ENCODE results near the gene ECT2L. TPM values are rescaled to one million over a fixed set of nuclear protein-coding genes. Genes with fewer than 3 reads are reported as not detected.

Gene ECT2L
- total and polyA plus RNA-seq, 2 experiments from 2014 or later = 0.03 to 0.15 TPM

GRCh38 chr6:138948004-138948403 is 152.1 kb downstream of the ECT2L start:
- no peak overlapping the region for H3K4me2 ChIP-seq
- ATAC-seq (no peak), DNase-seq (ENCODE audit: low spot score) (no peak)
- Mint-ChIP-seq H3K36me3 (ENCODE audit: low read depth) (peaks cover 13% of the 10 kb centered on the region; the same call in 2 of the 3 replicates), H3K4me1 (peaks cover 36% of the 10 kb centered on the region), H3K27ac (no peak overlapping the region), H3K9me3 (no peaks in the 10 kb centered on the region), H3K4me3 (no peak overlapping the region), H3K27me3 (ENCODE audit: insufficient read depth, low read depth, poor library complexity) (peaks cover 1% of the 10 kb centered on the region)
- no peak overlapping the region for H3K4me3 ChIP-seq
- peaks cover 4% of the 10 kb centered on the region for H4K20me1 ChIP-seq (replicated peaks; ENCODE audit: insufficient read depth)
- peaks cover 63% of the 10 kb centered on the region for H3K79me2 ChIP-seq (replicated peaks; ENCODE audit: insufficient read depth)
- peaks cover 22% of the 10 kb centered on the region for H3K4me1 ChIP-seq (ENCODE audit: insufficient read depth)
- H2AFZ ChIP-seq = no peak overlapping the region
- H3K27me3 ChIP-seq (ENCODE audit: insufficient read depth) = no peaks in the 10 kb centered on the region
- no peak overlapping the region for H3K27ac ChIP-seq (ENCODE audit: low read depth)
- no peaks in the 10 kb centered on the region for H3F3A ChIP-seq (replicated peaks; ENCODE audit: low read depth)
- TF ChIP-seq ZNF114 (CRISPR knock-in tag; IDR thresholded peaks at IDR 0.05) (no peak), EZH2phosphoT487 (IDR thresholded peaks at IDR 0.05; ENCODE audit: unreplicated experiment) (no peak), JUNB (IDR thresholded peaks at IDR 0.05; ENCODE audit: unreplicated experiment) (no peak), ZNF331 (CRISPR knock-in tag; IDR thresholded peaks at IDR 0.05; ENCODE audit: low read depth) (no peak), EZH2 (IDR thresholded peaks at IDR 0.05; ENCODE audit: low read depth, unreplicated experiment) (no peak)
- TF ChIP-seq, protein P1, sequence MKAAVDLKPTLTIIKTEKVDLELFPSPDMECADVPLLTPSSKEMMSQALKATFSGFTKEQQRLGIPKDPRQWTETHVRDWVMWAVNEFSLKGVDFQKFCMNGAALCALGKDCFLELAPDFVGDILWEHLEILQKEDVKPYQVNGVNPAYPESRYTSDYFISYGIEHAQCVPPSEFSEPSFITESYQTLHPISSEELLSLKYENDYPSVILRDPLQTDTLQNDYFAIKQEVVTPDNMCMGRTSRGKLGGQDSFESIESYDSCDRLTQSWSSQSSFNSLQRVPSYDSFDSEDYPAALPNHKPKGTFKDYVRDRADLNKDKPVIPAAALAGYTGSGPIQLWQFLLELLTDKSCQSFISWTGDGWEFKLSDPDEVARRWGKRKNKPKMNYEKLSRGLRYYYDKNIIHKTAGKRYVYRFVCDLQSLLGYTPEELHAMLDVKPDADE (IDR thresholded peaks at IDR 0.05) = no peak
- no peaks in the 10 kb centered on the region for H3K9me2 ChIP-seq (ENCODE audit: insufficient read depth)
- peaks cover 10% of the 10 kb centered on the region; the same call in 1 of the 2 replicates for H3K36me3 ChIP-seq (ENCODE audit: insufficient read depth)

DNA sequence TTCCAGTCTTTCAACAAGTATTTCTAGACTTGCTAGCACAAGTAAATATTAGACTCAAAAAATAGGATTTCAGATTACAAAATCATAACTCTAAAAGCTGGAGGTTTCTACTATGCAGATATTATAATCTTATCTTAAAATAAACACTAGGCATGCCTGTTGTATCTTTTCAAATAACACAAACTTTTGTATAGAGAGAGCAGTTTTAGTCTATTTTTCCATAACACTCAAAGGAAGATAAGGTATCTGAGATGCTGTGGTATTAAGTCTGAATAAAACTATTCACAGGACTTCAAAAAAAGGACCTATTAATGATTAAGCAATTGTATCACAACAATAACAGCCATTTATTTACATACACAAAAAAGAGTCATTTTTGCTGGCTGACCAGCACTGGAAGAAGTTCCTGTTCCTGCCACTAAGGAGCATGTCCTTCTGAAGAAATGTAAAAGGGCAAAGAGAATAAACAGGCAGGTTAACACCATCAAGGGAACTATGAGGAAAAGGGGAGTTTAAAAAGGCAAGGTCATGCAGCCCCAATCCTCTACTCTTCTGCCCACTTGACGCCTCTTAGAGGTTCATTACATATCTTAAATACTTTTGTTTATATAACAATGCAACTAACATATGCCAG is 152.8 kb downstream of the ECT2L start:
- Histone ChIP-seq H3K4me1 (ENCODE audit: insufficient read depth) (peaks cover 22% of the 10 kb centered on the region), H3K79me2 (replicated peaks; ENCODE audit: insufficient read depth) (peaks cover 70% of the 10 kb centered on the region), H4K20me1 (replicated peaks; ENCODE audit: insufficient read depth) (peaks cover 4% of the 10 kb centered on the region), H3K27ac (ENCODE audit: low read depth) (no peak overlapping the region), H3K36me3 (ENCODE audit: insufficient read depth) (peaks cover 6% of the 10 kb centered on the region; the same call in 1 of the 2 replicates), H3K27me3 (ENCODE audit: insufficient read depth) (no peaks in the 10 kb centered on the region), H3F3A (replicated peaks; ENCODE audit: low read depth) (no peaks in the 10 kb centered on the region), H3K9me2 (ENCODE audit: insufficient read depth) (no peaks in the 10 kb centered on the region), H2AFZ (no peak overlapping the region), H3K4me3 (no peak overlapping the region), H3K4me2 (no peak overlapping the region)
- TF ChIP-seq POLR2AphosphoS5 (IDR thresholded peaks at IDR 0.05; ENCODE audit: low read depth) (no peak), ZNF114 (CRISPR knock-in tag; IDR thresholded peaks at IDR 0.05) (no peak)
- TF ChIP-seq, protein P2, sequence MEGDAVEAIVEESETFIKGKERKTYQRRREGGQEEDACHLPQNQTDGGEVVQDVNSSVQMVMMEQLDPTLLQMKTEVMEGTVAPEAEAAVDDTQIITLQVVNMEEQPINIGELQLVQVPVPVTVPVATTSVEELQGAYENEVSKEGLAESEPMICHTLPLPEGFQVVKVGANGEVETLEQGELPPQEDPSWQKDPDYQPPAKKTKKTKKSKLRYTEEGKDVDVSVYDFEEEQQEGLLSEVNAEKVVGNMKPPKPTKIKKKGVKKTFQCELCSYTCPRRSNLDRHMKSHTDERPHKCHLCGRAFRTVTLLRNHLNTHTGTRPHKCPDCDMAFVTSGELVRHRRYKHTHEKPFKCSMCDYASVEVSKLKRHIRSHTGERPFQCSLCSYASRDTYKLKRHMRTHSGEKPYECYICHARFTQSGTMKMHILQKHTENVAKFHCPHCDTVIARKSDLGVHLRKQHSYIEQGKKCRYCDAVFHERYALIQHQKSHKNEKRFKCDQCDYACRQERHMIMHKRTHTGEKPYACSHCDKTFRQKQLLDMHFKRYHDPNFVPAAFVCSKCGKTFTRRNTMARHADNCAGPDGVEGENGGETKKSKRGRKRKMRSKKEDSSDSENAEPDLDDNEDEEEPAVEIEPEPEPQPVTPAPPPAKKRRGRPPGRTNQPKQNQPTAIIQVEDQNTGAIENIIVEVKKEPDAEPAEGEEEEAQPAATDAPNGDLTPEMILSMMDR (conservative IDR thresholded peaks at IDR 0.05; ENCODE audit: low read depth in 2 of 2) = peak in 1 of 2 experiments; percentile 27; a peak in 2 of 4 replicates
- Mint-ChIP-seq H3K4me3 (no peak overlapping the region), H3K9me3 (no peaks in the 10 kb centered on the region), H3K27me3 (ENCODE audit: insufficient read depth, low read depth, poor library complexity) (peaks cover 1% of the 10 kb centered on the region), H3K27ac (peak overlapping the region; percentile 20; the same call in 1 of the 2 replicates), H3K4me1 (peaks cover 41% of the 10 kb centered on the region), H3K36me3 (ENCODE audit: low read depth) (peaks cover 8% of the 10 kb centered on the region; the same call in 2 of the 3 replicates)
- peak; percentile 45 for DNase-seq (ENCODE audit: low spot score)
- peak; percentile 77 for ATAC-seq
